Stimulated activated CD4-positive, alpha-beta T cell treated with anti-CD3 and anti-CD28 coated beads, TNF-alpha, amount 100 ng/mL, for 48 hours (primary cell): Measurements from ENCODE around the gene SEPTIN2.
A peak's percentile ranks its signal among the peaks of the same experiment; 100 is the strongest.
"Not testable (repeated sequence)": the region's sequence is repeated elsewhere in the genome, so short reads cannot be mapped to it uniquely, and the experiment has no call there.

Experiments
- DNase-seq, 3 donors: peaks; one replicate each; pipeline ENCODE4 v3.0.0-alpha.2; 2020; ENCODE audit warnings: low read depth in 3 of 3

The SEPTIN2 gene

DNA sequence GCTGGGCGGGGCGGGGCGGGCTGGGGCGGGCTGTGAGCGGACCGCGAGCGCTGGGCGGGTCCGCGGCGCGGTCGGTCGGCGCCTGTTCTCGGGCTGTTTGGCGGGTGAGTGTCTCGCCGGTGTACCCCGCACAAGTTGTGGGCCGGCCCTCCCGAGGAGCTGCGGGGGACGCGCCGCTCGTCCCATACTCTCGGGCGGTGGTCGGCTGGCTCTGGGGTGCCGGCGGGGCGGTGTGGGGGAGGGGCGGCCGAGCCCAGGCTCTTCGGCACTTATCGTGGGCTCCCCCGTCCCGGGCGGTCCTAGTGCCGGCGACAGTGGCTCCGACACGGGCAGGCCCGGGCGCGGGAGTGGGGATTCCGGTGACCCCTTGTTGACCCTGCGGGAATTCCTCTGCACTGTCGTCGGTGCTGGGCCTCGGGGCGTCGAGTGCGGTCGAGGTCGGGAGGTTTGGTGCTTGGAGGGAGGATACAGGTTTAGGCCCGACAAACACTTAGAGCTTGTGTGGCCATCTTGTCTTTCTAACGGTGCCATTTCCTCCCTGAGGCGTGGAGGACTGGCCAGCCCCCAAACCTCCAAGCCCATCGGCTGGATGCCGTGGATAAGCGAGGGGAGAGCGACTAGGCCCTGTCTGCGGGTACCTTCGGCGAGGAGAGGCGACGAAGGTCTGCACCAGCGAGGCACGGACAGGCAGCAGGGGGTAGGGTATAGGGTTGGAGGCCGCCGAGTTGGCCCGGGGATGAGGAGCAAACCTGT, at the start of gene SEPTIN2:
SEPTIN2 (plus strand) TSS at position 47 of the 753 bp plus-strand sequence. CDS start 8,308 bp downstream, outside the sequence.
- peak; percentile 44 to 68 (median 49) for DNase-seq

DNA sequence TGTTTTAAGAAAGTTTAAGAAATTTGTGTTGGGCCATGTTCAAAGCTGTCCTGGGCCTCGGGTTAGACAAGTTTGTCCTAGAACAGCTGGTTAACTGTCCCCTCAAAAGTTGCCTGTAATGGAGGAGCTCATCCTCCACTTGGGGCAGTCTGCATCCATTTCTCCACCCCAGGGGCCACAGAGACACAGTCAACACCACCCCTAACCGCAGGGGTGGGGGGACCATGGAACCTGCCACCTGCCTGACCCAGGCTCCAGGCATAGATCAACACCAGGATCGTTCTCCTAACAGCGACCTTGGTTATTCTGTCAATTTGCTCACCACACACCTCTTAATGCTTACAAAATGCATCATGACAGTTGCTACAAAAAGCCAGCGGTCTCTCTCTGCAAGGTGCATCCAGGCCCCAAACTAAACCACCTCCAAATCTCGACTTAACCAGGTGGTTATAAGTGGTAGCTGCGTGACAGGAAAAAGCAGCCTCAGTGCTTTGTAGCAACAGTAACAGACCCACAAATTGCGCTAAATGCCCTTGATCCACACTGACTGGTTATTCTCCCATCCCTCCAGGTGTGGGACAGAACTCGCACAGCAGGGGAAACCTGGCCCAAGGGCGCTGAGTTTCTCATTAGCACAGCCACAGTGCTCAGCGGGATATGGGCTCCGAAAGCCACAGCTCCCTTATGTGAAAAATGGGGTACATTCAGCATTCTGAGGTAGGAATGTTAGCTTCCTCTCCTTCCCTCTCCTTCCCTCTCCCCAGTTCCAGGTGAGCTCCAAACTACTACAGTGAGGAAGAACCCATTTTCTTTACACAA, 48.3 kb upstream of the SEPTIN2 start:
- no peak for DNase-seq

GRCh38 chr2:241268306-241268705, 47.4 kb upstream of the SEPTIN2 start:
- no peak for DNase-seq

DNA sequence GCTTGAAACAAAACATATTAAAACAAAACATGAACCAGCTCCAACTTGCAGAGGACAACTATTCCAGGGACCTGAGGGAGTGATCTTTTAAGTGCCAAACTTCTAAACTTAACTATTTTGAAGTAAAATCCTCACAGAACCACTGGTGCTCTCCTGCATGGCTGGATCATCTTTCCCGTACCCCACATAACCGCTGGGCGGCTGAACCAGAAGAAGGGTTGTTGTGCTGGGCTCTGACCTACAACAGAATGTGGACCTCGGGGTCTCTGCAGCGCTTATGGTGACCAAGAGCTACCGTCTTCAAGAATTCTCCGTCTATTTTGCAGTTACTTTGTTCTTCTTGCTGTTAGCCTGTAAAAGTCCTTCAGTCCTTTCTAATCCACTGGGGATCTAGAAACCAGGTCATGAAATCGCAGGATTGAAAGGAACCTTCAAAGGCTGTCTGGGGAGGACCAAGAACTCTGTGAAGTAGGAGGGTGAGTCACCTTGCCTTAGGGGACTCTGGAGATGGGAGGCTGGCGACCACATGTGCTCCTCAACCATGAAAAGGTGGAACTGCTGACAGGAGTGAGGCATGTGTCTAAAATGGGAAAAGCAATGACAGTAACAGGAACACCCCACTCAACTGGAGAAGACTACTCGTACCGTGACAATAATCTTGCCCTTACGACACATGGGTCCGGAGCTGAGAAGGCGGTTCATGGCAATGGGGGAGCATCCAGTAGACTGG, 46.8 kb upstream of the SEPTIN2 start:
- DNase-seq: no peak

DNA sequence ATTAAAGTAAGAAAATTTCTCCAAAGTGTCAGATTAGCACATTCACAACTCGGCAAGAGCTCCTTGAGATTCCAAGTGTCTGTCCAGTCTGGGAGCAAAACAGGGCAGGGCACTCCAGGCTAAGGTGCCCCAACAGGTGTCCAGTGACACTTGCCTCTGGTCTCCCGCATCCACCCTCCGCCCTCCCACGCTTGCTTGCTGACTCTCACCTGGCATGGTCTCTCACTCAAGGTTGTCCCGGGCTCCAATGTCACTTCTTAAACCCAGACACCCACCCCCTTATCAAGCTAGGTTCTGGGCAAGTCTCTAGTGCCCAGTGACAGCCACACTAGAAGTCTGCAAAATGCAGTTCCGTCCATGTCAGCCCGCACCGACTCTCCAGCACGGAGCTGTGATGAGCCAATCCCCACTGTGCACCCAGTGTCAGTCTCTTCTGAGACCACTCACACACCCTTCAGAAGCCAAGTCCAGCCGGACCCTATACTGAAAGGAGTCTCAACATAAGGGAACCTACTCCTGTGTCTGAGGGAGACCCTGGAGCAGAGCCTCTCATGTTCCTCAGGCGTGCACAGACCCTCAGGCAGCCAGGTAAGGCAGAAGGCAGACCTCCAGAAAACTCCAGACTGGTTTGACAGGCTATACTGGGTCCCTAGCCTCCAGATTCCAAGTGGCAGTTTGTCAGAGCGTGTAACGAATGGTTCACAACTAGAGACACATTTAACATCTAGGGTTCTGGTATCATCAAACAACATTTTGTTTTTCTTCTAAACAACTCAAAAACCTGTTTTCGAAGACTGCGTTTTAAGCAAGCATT, 45.8 kb upstream of the SEPTIN2 start:
- DNase-seq: no peak

GRCh38 chr2:241270531-241270930, 45.2 kb upstream of the SEPTIN2 start:
- no peak for DNase-seq

DNA sequence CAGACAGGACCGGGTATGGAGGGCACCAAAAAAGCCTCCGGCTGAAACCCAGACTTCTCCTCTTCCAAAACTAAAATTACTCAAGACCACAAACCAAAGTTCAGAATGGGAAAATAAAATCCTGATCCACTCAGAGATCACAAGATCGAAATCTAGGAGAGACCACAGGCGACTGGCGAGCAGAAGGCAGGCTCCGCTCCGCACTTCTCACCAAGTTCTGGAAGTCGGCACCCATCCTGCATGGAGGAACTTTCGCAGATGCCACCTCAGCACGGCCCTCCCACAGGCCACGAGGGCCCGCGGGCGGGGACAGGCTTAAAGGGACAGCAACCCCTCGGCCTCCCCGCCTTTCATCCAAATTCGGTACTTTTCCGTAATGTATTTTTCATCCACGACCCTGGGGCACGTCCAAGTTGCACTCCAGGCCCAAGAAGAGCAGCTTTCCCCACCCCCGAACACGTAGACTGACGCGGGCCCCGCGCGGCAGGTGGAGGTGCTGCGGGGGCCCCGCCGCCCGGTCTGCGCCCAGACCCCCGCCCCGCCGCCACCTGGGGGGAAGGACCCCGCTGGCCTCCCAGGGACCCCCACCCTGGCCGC, 43.9 kb upstream of the SEPTIN2 start:
- peak in 2 of 3 donors; percentile 22 to 40 for DNase-seq

- peak in 2 of 3 donors; percentile 7 to 27 for DNase-seq
Measured at GRCh38 chr2:241272303-241273209, 43.2 kb upstream of the SEPTIN2 start.

- DNase-seq: no peak
Measured at GRCh38 chr2:241273210-241274020, 42.3 kb upstream of the SEPTIN2 start.

GRCh38 chr2:241274127-241274526, 41.6 kb upstream of the SEPTIN2 start:
- no peak for DNase-seq

DNA sequence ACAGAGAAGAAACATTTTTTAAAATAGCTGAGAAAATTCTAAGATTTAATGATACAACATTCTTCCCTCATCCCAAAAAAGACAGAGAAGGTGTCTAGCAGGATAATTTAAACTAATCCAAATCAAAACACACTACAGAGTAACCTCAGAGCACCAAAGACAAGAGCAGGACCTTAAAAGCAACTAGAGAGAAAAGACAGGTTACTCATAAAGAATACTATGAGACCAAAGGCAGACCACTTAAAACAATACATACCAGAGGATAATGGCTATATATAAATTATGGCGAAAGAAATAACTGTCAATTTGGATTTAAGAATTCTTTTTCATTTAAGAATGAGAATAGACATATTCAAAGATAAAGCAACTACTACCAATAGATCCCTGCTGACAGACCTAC, 40.2 kb upstream of the SEPTIN2 start:
- no peak for DNase-seq

GRCh38 chr2:241275910-241276309, 39.8 kb upstream of the SEPTIN2 start:
- no peak for DNase-seq

- DNase-seq: not testable (repeated sequence)
Measured at GRCh38 chr2:241278306-241278705, 37.4 kb upstream of the SEPTIN2 start.

DNA sequence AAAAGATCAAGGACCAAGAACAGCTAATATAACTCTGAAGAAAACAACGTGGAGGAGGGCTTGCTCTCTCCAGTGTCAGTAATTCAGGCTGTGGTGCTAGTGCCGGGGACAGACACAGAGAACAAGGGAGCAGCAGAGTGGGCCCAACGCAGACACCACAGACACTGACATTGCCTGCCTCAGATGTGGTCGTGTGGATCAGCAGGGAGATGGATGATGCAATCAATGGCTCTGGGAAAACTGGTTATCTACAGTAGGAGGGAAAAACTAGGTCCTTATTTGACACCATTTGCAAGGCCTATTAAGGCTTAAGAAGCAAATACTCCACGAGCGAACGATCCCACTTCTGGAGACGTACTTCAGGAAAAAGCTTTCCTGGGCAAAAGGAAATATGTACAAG, 36.3 kb upstream of the SEPTIN2 start:
- no peak for DNase-seq

GRCh38 chr2:241279828-241280227, 35.9 kb upstream of the SEPTIN2 start:
- no peak for DNase-seq

GRCh38 chr2:241280291-241280690, 35.4 kb upstream of the SEPTIN2 start:
- no peak for DNase-seq

- DNase-seq: no peak
Measured at GRCh38 chr2:241282555-241282954, 33.2 kb upstream of the SEPTIN2 start.

- no peak for DNase-seq
Measured at GRCh38 chr2:241285596-241285995, 30.1 kb upstream of the SEPTIN2 start.
